ENCODE measurements around the gene SLC27A2.
A peak's percentile ranks its signal among the peaks of the same experiment; 100 is the strongest.
"Not testable (repeated sequence)": the region's sequence is repeated elsewhere in the genome, so short reads cannot be mapped to it uniquely, and the experiment has no call there.

The SLC27A2 gene

GRCh38 chr15:50181201-50181968, 611 bp upstream of the SLC27A2 start:
- Histone ChIP-seq H3K4me1 (ENCODE audit: control insufficient read depth, insufficient read depth, low read length, poor library complexity, severe bottlenecking) (peaks cover 3% of the 10 kb centered on the region), H3K36me3 (ENCODE audit: control insufficient read depth, insufficient read depth, low read length) (no peaks in the 10 kb centered on the region), H3K9me3 (ENCODE audit: control insufficient read depth, low read length) (no peaks in the 10 kb centered on the region), H3K4me3 (ENCODE audit: extremely low read depth, insufficient read depth, low read length, poor library complexity, severe bottlenecking) (no peak overlapping the region), H3K27ac (ENCODE audit: low read depth, low read length, severe bottlenecking) (no peak overlapping the region)
- 55 to 77% methylated on average over 13 to 15 of the region's 16 CpGs for WGBS, 2 experiments (ENCODE audit: insufficient coverage in 2 of 2)

DNA sequence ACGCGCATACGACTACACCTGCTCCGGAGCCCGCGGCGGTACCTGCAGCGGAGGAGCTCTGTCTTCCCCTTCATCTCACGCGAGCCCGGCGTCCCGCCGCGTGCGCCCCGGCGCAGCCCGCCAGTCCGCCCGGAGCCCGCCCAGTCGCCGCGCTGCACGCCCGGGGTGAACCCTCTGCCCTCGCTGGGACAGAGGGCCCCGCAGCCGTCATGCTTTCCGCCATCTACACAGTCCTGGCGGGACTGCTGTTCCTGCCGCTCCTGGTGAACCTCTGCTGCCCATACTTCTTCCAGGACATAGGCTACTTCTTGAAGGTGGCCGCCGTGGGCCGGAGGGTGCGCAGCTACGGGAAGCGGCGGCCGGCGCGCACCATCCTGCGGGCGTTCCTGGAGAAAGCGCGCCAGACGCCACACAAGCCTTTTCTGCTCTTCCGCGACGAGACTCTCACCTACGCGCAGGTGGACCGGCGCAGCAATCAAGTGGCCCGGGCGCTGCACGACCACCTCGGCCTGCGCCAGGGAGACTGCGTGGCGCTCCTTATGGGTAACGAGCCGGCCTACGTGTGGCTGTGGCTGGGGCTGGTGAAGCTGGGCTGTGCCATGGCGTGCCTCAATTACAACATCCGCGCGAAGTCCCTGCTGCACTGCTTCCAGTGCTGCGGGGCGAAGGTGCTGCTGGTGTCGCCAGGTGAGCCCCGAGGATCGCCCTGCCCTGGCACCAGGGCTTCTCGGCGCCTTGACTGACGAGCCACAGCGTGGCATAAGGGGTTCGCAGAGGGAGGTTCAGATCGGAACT, 420 bp downstream of the SLC27A2 start:
- Histone ChIP-seq H3K9me3 (ENCODE audit: control insufficient read depth, low read length) (no peaks in the 10 kb centered on the region), H3K36me3 (ENCODE audit: control insufficient read depth, insufficient read depth, low read length) (no peaks in the 10 kb centered on the region), H3K4me3 (ENCODE audit: extremely low read depth, insufficient read depth, low read length, poor library complexity, severe bottlenecking) (peak overlapping the region; percentile 40), H3K4me1 (ENCODE audit: control insufficient read depth, insufficient read depth, low read length, poor library complexity, severe bottlenecking) (peaks cover 3% of the 10 kb centered on the region), H3K27ac (ENCODE audit: low read depth, low read length, severe bottlenecking) (no peak overlapping the region)
- WGBS, 2 experiments (ENCODE audit: insufficient coverage in 2 of 2), result 2 to 4% methylated on average over 70 to 72 of the region's 80 CpGs

DNA sequence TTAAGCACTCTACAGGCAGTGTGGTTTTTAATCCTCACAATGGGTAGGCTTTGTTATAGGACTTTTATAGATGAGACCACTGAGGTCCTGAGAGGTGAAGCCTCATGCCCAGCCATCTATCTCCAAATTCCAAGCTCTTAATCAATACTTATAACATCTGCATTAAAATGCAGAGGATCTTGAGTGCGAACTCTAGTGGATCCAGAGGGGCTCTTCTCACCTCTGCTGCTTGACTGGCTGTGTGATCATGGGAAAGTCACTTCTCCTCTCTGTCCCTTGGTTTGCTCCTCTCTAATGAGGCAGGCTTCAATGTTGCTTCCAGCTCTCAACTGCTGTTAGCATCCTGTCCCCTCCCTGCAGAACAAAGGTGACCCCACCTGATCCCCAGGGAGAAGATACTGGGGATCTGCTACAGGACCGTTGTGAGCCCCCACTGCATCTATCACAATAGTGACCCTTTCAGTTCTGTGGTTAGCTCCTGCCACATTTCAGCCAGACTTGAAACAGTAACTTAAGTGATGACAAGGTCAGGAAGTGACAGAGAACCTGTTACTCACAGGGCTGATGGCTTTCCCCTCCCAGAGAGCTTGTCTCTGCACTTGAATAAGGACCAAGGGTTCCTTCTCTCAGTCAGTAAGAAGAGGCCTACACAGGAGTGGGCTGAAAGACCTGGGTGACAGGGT, 1.3 kb downstream of the SLC27A2 start:
- no peak overlapping the region for H3K4me3 ChIP-seq (ENCODE audit: extremely low read depth, insufficient read depth, low read length, poor library complexity, severe bottlenecking)

DNA sequence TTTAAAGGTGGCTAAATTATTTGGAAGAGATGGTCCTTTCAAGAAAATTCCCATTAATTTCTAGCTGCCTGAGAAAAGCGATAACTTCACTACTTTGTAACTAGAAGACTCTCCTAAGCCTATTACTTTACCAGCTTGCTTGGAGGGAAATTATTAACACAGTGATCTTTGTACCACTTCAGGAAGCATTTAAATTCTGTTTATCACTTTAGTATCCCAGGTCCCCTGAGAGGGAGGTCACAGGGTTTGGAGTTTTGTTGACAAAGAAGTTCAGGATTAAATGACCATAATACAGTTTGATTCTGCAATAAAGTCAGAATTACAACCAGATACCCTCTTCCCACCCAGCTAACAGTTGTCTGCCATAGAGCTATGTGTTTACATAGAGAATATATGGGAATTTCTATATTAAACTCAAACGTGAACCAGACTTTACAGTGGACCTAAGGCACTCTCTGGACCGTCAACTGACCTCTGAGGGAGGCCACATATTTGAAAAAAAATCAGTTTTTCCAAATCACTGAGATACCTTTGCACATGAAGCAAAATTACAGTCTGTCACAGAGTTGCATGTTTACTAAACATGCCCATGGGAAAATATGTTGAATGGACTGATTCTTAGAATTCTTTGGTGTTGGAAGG, 3.0 kb downstream of the SLC27A2 start:
- Histone ChIP-seq H3K4me3 (ENCODE audit: extremely low read depth, insufficient read depth, low read length, poor library complexity, severe bottlenecking) (no peak overlapping the region), H3K27ac (ENCODE audit: low read depth, low read length, severe bottlenecking) (no peak overlapping the region)
- WGBS, 2 experiments (ENCODE audit: insufficient coverage in 2 of 2), result no CpG with 5 or more reads among the region's 3 CpGs

More for the DNA sequence above, 1.3 kb downstream of the SLC27A2 start:
- no peaks in the 10 kb centered on the region for H3K36me3 ChIP-seq (ENCODE audit: control insufficient read depth, insufficient read depth, low read length)
- no peaks in the 10 kb centered on the region for H3K9me3 ChIP-seq (ENCODE audit: control insufficient read depth, low read length)
- H3K27ac ChIP-seq (ENCODE audit: low read depth, low read length, severe bottlenecking), result no peak overlapping the region
- H3K4me1 ChIP-seq (ENCODE audit: control insufficient read depth, insufficient read depth, low read length, poor library complexity, severe bottlenecking), result peaks cover 3% of the 10 kb centered on the region
- 80 to 88% methylated on average over 1 of the region's 2 CpGs for WGBS, 2 experiments (ENCODE audit: insufficient coverage in 2 of 2)

DNA sequence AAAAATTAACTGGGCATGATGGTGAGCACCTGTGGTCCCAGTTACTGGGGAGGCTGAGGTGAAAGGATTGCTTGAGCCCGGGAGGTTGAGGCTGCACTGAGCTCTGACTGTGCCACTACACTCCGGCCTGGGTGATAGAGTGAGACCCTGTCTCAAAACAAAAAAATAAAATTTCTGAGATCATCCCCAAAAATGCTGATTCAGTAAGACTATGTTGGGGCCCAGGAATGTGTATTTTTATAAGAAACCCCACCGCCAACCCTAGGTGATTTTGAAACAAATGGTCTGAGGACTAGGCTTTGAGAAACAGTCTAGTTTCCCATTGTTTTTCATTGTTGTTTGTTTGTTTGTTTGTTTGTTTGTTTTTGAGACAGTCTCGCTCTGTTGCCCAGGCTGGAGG, 4.1 kb downstream of the SLC27A2 start:
- WGBS, 2 experiments (ENCODE audit: insufficient coverage in 2 of 2), result 100% methylated on average over 2 to 3 of the region's 4 CpGs
- H3K36me3 ChIP-seq (ENCODE audit: control insufficient read depth, insufficient read depth, low read length), result no peaks in the 10 kb centered on the region

More for the DNA sequence above, 3.0 kb downstream of the SLC27A2 start:
- no peaks in the 10 kb centered on the region for H3K9me3 ChIP-seq (ENCODE audit: control insufficient read depth, low read length)
- H3K36me3 ChIP-seq (ENCODE audit: control insufficient read depth, insufficient read depth, low read length), result no peaks in the 10 kb centered on the region
- H3K4me1 ChIP-seq (ENCODE audit: control insufficient read depth, insufficient read depth, low read length, poor library complexity, severe bottlenecking), result peaks cover 3% of the 10 kb centered on the region

DNA sequence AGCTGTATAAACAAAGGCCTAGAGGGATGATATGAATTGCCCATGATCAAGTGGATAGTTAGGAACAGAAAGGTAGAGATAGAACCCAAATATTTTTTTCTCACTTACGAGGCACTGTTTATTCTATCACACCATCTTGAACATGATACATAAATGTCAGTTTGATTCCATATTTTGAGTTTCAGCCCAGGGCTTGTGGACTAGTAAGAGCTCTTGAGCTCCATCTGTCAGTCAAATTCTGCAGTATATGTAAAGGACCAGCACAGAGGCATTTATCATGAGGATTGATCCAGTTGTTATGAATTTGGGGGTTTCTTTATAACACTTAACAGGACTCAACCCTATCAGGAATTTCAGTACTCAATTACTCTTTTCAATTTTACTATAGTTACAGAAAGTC, 4.8 kb downstream of the SLC27A2 start:
- Histone ChIP-seq H3K4me3 (ENCODE audit: extremely low read depth, insufficient read depth, low read length, poor library complexity, severe bottlenecking) (no peak overlapping the region), H3K9me3 (ENCODE audit: control insufficient read depth, low read length) (no peaks in the 10 kb centered on the region), H3K36me3 (ENCODE audit: control insufficient read depth, insufficient read depth, low read length) (no peaks in the 10 kb centered on the region), H3K27ac (ENCODE audit: low read depth, low read length, severe bottlenecking) (no peak overlapping the region), H3K4me1 (ENCODE audit: control insufficient read depth, insufficient read depth, low read length, poor library complexity, severe bottlenecking) (peaks cover 3% of the 10 kb centered on the region)
- WGBS, 2 experiments (ENCODE audit: insufficient coverage in 2 of 2), result no CpG with 5 or more reads among the region's 1 CpG

More for the DNA sequence above, 4.1 kb downstream of the SLC27A2 start:
- peaks cover 3% of the 10 kb centered on the region for H3K4me1 ChIP-seq (ENCODE audit: control insufficient read depth, insufficient read depth, low read length, poor library complexity, severe bottlenecking)
- no peak overlapping the region for H3K4me3 ChIP-seq (ENCODE audit: extremely low read depth, insufficient read depth, low read length, poor library complexity, severe bottlenecking)
- no peaks in the 10 kb centered on the region for H3K9me3 ChIP-seq (ENCODE audit: control insufficient read depth, low read length)
- H3K27ac ChIP-seq (ENCODE audit: low read depth, low read length, severe bottlenecking), result no peak overlapping the region

GRCh38 chr15:50187525-50187924, 5.5 kb downstream of the SLC27A2 start:
- no peaks in the 10 kb centered on the region for H3K36me3 ChIP-seq (ENCODE audit: control insufficient read depth, insufficient read depth, low read length)
- no peak overlapping the region for H3K27ac ChIP-seq (ENCODE audit: low read depth, low read length, severe bottlenecking)
- H3K4me3 ChIP-seq (ENCODE audit: extremely low read depth, insufficient read depth, low read length, poor library complexity, severe bottlenecking), result no peak overlapping the region
- peaks cover 3% of the 10 kb centered on the region for H3K4me1 ChIP-seq (ENCODE audit: control insufficient read depth, insufficient read depth, low read length, poor library complexity, severe bottlenecking)
- H3K9me3 ChIP-seq (ENCODE audit: control insufficient read depth, low read length), result no peaks in the 10 kb centered on the region
- 71 to 100% methylated on average over 1 of the region's 2 CpGs for WGBS, 2 experiments (ENCODE audit: insufficient coverage in 2 of 2)

DNA sequence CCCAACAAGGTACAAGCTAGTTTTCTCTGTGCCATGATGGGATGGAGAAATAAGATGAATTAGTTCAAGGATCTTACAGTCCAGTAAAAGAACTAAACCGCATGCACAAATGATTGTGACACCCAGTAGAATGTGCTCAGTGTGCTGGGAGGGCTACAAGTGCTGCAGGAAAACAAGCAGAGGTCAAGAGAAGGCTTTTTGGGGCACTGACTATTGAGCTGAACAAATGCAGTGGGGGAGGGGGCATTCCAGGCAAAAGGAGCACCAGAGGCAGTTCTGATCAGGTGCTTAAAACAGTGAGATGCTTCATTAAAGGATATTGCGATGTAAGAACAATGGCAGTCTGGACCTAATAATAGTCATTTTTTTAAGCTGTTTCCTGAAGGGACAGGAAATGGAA, 6.0 kb downstream of the SLC27A2 start:
- 87 to 93% methylated on average over 2 of the region's 2 CpGs for WGBS, 2 experiments (ENCODE audit: insufficient coverage in 2 of 2)
- no peak overlapping the region for H3K4me3 ChIP-seq (ENCODE audit: extremely low read depth, insufficient read depth, low read length, poor library complexity, severe bottlenecking)
- no peaks in the 10 kb centered on the region for H3K4me1 ChIP-seq (ENCODE audit: control insufficient read depth, insufficient read depth, low read length, poor library complexity, severe bottlenecking)
- no peaks in the 10 kb centered on the region for H3K36me3 ChIP-seq (ENCODE audit: control insufficient read depth, insufficient read depth, low read length)
- H3K27ac ChIP-seq (ENCODE audit: low read depth, low read length, severe bottlenecking), result no peak overlapping the region
- H3K9me3 ChIP-seq (ENCODE audit: control insufficient read depth, low read length), result no peaks in the 10 kb centered on the region

- not testable (repeated sequence) for H3K4me1 ChIP-seq (ENCODE audit: control insufficient read depth, insufficient read depth, low read length, poor library complexity, severe bottlenecking); H3K27ac ChIP-seq (ENCODE audit: low read depth, low read length, severe bottlenecking)
Measured at GRCh38 chr15:50188793-50189192, 6.8 kb downstream of the SLC27A2 start.

GRCh38 chr15:50189633-50190032, 7.6 kb downstream of the SLC27A2 start:
- H3K4me1 ChIP-seq (ENCODE audit: control insufficient read depth, insufficient read depth, low read length, poor library complexity, severe bottlenecking), result no peaks in the 10 kb centered on the region
- H3K27ac ChIP-seq (ENCODE audit: low read depth, low read length, severe bottlenecking), result no peak overlapping the region
- H3K4me3 ChIP-seq (ENCODE audit: extremely low read depth, insufficient read depth, low read length, poor library complexity, severe bottlenecking), result no peak overlapping the region
- H3K36me3 ChIP-seq (ENCODE audit: control insufficient read depth, insufficient read depth, low read length), result no peaks in the 10 kb centered on the region
- no peaks in the 10 kb centered on the region for H3K9me3 ChIP-seq (ENCODE audit: control insufficient read depth, low read length)

More at GRCh38 chr15:50188793-50189192, 6.8 kb downstream of the SLC27A2 start:
- H3K36me3 ChIP-seq (ENCODE audit: control insufficient read depth, insufficient read depth, low read length); H3K9me3 ChIP-seq (ENCODE audit: control insufficient read depth, low read length); H3K4me3 ChIP-seq (ENCODE audit: extremely low read depth, insufficient read depth, low read length, poor library complexity, severe bottlenecking): not testable (repeated sequence)
- 83 to 100% methylated on average over 4 of the region's 5 CpGs for WGBS, 2 experiments (ENCODE audit: insufficient coverage in 2 of 2)

All from mesodermal cell (in vitro differentiated cells).